Measurements from ENCODE around the gene EMC9.
A peak's percentile ranks its signal among the peaks of the same experiment; 100 is the strongest.

EMC9 gene

GRCh38 chr14:24093901-24094840, 47.2 kb downstream of the EMC9 start, which contains the start of gene PCK2:
PCK2 (plus strand) TSS chr14:24094311; CDS start chr14:24094406, 95 bp downstream.
- Histone ChIP-seq H3K4me2 (peak within 1 kb of the TSS; percentile 82), H3K9ac (peak within 1 kb of the TSS; percentile 78), H3K27ac (peak within 1 kb of the TSS; percentile 57), H3K36me3 (ENCODE audit: insufficient read depth) (no peaks in the 10 kb centered on the region), H2AFZ (ENCODE audit: low read depth) (peak within 1 kb of the TSS; percentile 71), H4K20me1 (ENCODE audit: insufficient read depth) (no peaks in the 10 kb centered on the region), H3K4me1 (ENCODE audit: low read depth, poor library complexity, severe bottlenecking) (peaks cover 19% of the 10 kb centered on the region), H3K27me3 (ENCODE audit: insufficient read depth, low read depth) (no peaks in the 10 kb centered on the region), H3K79me2 (ENCODE audit: insufficient read depth, low read depth) (peaks cover 8% of the 10 kb centered on the region; the same call in 1 of the 2 replicates), H3K4me3 (IDR thresholded peaks at IDR 0.05; ENCODE audit: insufficient read depth, low read depth, low read length) (no peak within 1 kb of the TSS)
- TF ChIP-seq CTCF (conservative IDR thresholded peaks at IDR 0.05; ENCODE audit: low read depth, low read length), result no peak

- H3K4me3 ChIP-seq (IDR thresholded peaks at IDR 0.05; ENCODE audit: insufficient read depth, low read depth, low read length), result no peak overlapping the region
- H3K9ac ChIP-seq, result peak overlapping the region; percentile 78; the same call in 1 of the 2 replicates
- H2AFZ ChIP-seq (ENCODE audit: low read depth), result peak overlapping the region; percentile 71; the same call in 1 of the 2 replicates
These were observed 48.0 kb downstream of the EMC9 start for GRCh38 chr14:24093207-24093900.

GRCh38 chr14:24092505-24093206, 48.7 kb downstream of the EMC9 start:
- no peak for TF ChIP-seq CTCF (conservative IDR thresholded peaks at IDR 0.05; ENCODE audit: low read depth, low read length)
- no peaks in the 10 kb centered on the region for H3K27me3 ChIP-seq (ENCODE audit: insufficient read depth, low read depth)
- no peak overlapping the region for H3K4me3 ChIP-seq (IDR thresholded peaks at IDR 0.05; ENCODE audit: insufficient read depth, low read depth, low read length)
- H3K9ac ChIP-seq, result no peak overlapping the region
- H3K4me2 ChIP-seq, result no peak overlapping the region
- H3K27ac ChIP-seq, result no peak overlapping the region
- no peak overlapping the region for H2AFZ ChIP-seq (ENCODE audit: low read depth)
- H3K4me1 ChIP-seq (ENCODE audit: low read depth, poor library complexity, severe bottlenecking), result peaks cover 19% of the 10 kb centered on the region
- peaks cover 8% of the 10 kb centered on the region; the same call in 1 of the 2 replicates for H3K79me2 ChIP-seq (ENCODE audit: insufficient read depth, low read depth)
- no peaks in the 10 kb centered on the region for H3K36me3 ChIP-seq (ENCODE audit: insufficient read depth)
- no peaks in the 10 kb centered on the region for H4K20me1 ChIP-seq (ENCODE audit: insufficient read depth)

More at GRCh38 chr14:24093207-24093900, 48.0 kb downstream of the EMC9 start:
- peaks cover 8% of the 10 kb centered on the region; the same call in 1 of the 2 replicates for H3K79me2 ChIP-seq (ENCODE audit: insufficient read depth, low read depth)
- no peaks in the 10 kb centered on the region for H4K20me1 ChIP-seq (ENCODE audit: insufficient read depth)
- no peaks in the 10 kb centered on the region for H3K27me3 ChIP-seq (ENCODE audit: insufficient read depth, low read depth)
- H3K27ac ChIP-seq, result no peak overlapping the region
- peak overlapping the region; percentile 25; the same call in 1 of the 2 replicates for H3K4me2 ChIP-seq
- H3K36me3 ChIP-seq (ENCODE audit: insufficient read depth), result no peaks in the 10 kb centered on the region
- peaks cover 19% of the 10 kb centered on the region for H3K4me1 ChIP-seq (ENCODE audit: low read depth, poor library complexity, severe bottlenecking)
- TF ChIP-seq CTCF (conservative IDR thresholded peaks at IDR 0.05; ENCODE audit: low read depth, low read length), result no peak

GRCh38 chr14:24092110-24092504, 49.3 kb downstream of the EMC9 start:
- H2AFZ ChIP-seq (ENCODE audit: low read depth), result no peak overlapping the region
- peaks cover 8% of the 10 kb centered on the region; the same call in 1 of the 2 replicates for H3K79me2 ChIP-seq (ENCODE audit: insufficient read depth, low read depth)
- TF ChIP-seq CTCF (conservative IDR thresholded peaks at IDR 0.05; ENCODE audit: low read depth, low read length), result no peak
- H3K27ac ChIP-seq, result no peak overlapping the region
- no peaks in the 10 kb centered on the region for H3K27me3 ChIP-seq (ENCODE audit: insufficient read depth, low read depth)
- H3K4me2 ChIP-seq, result no peak overlapping the region
- H3K9ac ChIP-seq, result no peak overlapping the region
- no peak overlapping the region for H3K4me3 ChIP-seq (IDR thresholded peaks at IDR 0.05; ENCODE audit: insufficient read depth, low read depth, low read length)
- H3K36me3 ChIP-seq (ENCODE audit: insufficient read depth), result no peaks in the 10 kb centered on the region
- H3K4me1 ChIP-seq (ENCODE audit: low read depth, poor library complexity, severe bottlenecking), result peaks cover 19% of the 10 kb centered on the region
- H4K20me1 ChIP-seq (ENCODE audit: insufficient read depth), result no peaks in the 10 kb centered on the region
